Neural progenitor cell (in vitro differentiated cells): Measurements from ENCODE around the gene PLTP. TPM values are rescaled to one million over a fixed set of nuclear protein-coding genes. Genes with fewer than 3 reads are reported as not detected.

Source experiments
- DNase-seq: peaks from one replicate; pipeline ENCODE4 v3.0.0-alpha.2; 2016; ENCODE audit warnings: low spot score
- H2AFZ ChIP-seq: fragments of 200-600 bp; sonication (generic); replicated peaks from 2 replicates; pipeline ENCODE4 v1.6.1; 2016; ENCODE audit warnings: antibody characterized with exemption
- H3F3A ChIP-seq: fragments of 200-600 bp; sonication (generic); 2 replicates; pipeline ENCODE4 v1.6.1; 2016; ENCODE audit warnings: antibody characterized with exemption, low read depth
- H3K27ac ChIP-seq: fragments of 200-600 bp; sonication (generic); 2 replicates; pipeline ENCODE4 v1.5.1; 2016; ENCODE audit warnings: mild to moderate bottlenecking
- H3K27me3 ChIP-seq: fragments of 200-600 bp; sonication (generic); 2 replicates; pipeline ENCODE4 v1.6.1; 2016; ENCODE audit warnings: mild to moderate bottlenecking, moderate library complexity
- H3K36me3 ChIP-seq: fragments of 200-600 bp; sonication (generic); 2 replicates; pipeline ENCODE4 v1.5.1; 2016
- H3K4me1 ChIP-seq: fragments of 200-600 bp; sonication (generic); 2 replicates; pipeline ENCODE4 v1.6.1; 2016; ENCODE audit warnings: mixed run types
- H3K4me2 ChIP-seq: fragments of 200-600 bp; sonication (generic); 2 replicates; pipeline ENCODE4 v1.6.1; 2016
- H3K4me3 ChIP-seq: fragments of 200-600 bp; sonication (generic); 2 replicates; pipeline ENCODE4 v1.5.1; 2016
- H3K79me2 ChIP-seq: fragments of 200-600 bp; sonication (generic); 2 replicates; pipeline ENCODE4 v1.6.1; 2016; ENCODE audit warnings: low read depth
- H3K9ac ChIP-seq: fragments of 200-600 bp; sonication (generic); 2 replicates; pipeline ENCODE4 v1.6.1; 2016
- H3K9me3 ChIP-seq: fragments of 200-600 bp; sonication (generic); 2 replicates; pipeline ENCODE4 v1.5.1; 2016; ENCODE audit warnings: low read depth
- H4K20me1 ChIP-seq: fragments of 200-600 bp; sonication (generic); 2 replicates; pipeline ENCODE4 v1.6.1; 2016; ENCODE audit warnings: low read depth
- H3K27ac Mint-ChIP-seq: 3 replicates; pipeline ENCODE4 v1.8.0; 2021; ENCODE audit warnings: mixed read lengths
- H3K27me3 Mint-ChIP-seq: 2 replicates; pipeline ENCODE4 v1.8.0; 2022; ENCODE audit warnings: low read depth, mild to moderate bottlenecking, inconsistent platforms, moderate library complexity, mixed read lengths; ENCODE audit not compliant: insufficient read depth
- H3K36me3 Mint-ChIP-seq: 3 replicates; pipeline ENCODE4 v1.8.0; 2021; ENCODE audit warnings: mixed read lengths
- H3K4me1 Mint-ChIP-seq: 3 replicates; pipeline ENCODE4 v1.8.0; 2021; ENCODE audit warnings: mixed read lengths
- H3K4me3 Mint-ChIP-seq: 3 replicates; pipeline ENCODE4 v1.8.0; 2021; ENCODE audit warnings: mild to moderate bottlenecking, moderate library complexity, mixed read lengths
- H3K9me3 Mint-ChIP-seq: 3 replicates; pipeline ENCODE4 v1.8.0; 2020; ENCODE audit warnings: mixed read lengths
- EZH2 ChIP-seq: fragments of 200-600 bp; sonication (generic); IDR thresholded peaks from 2 replicates; pipeline ENCODE4 v1.6.1; 2017; ENCODE audit warnings: antibody characterized with exemption, mild to moderate bottlenecking, moderate library complexity
- EZH2phosphoT487 ChIP-seq: fragments of 200-600 bp; sonication (generic); IDR thresholded peaks from 2 replicates; pipeline ENCODE4 v1.6.1; 2017; ENCODE audit warnings: antibody characterized with exemption
- total RNA-seq: library from RNA; depleted of rRNA; stranded (reverse); fragments of >200 nt; gene quantifications from 2 replicates; pipeline ENCODE4 v1.2.3, GENCODE V29; 2015; ENCODE audit warnings: low replicate concordance
- TF ChIP-seq, protein P1 (sequence below): fragments of 200-600 bp; sonication (generic); IDR thresholded peaks from 2 replicates; pipeline ENCODE4 v1.5.1; 2017; ENCODE audit warnings: antibody characterized with exemption, mild to moderate bottlenecking

PLTP gene
- total RNA-seq, 1 donor from 2014 or later, result 22.3 TPM

DNA sequence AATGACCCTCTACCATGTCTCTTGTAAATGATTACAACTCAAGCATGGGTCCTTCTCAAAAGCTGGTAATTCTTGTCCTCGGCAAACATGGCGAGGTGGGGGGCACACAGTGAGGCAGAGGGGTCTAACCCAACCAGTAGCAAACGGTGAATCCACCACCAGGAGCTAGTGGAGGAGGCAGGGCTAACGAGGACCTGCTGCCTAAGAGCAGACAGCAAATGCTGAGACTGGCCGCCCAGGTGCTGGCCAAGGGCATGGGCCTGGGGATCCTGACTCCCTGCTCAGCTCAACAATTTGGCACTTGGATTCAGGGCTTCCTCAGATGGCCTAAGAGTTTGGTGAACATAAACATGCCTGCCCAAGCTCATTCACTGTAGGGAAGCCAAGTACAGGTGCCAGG, 40.9 kb upstream of the PLTP start:
- TF ChIP-seq, protein P1, sequence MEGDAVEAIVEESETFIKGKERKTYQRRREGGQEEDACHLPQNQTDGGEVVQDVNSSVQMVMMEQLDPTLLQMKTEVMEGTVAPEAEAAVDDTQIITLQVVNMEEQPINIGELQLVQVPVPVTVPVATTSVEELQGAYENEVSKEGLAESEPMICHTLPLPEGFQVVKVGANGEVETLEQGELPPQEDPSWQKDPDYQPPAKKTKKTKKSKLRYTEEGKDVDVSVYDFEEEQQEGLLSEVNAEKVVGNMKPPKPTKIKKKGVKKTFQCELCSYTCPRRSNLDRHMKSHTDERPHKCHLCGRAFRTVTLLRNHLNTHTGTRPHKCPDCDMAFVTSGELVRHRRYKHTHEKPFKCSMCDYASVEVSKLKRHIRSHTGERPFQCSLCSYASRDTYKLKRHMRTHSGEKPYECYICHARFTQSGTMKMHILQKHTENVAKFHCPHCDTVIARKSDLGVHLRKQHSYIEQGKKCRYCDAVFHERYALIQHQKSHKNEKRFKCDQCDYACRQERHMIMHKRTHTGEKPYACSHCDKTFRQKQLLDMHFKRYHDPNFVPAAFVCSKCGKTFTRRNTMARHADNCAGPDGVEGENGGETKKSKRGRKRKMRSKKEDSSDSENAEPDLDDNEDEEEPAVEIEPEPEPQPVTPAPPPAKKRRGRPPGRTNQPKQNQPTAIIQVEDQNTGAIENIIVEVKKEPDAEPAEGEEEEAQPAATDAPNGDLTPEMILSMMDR, result no peak
- no peak for TF ChIP-seq EZH2

DNA sequence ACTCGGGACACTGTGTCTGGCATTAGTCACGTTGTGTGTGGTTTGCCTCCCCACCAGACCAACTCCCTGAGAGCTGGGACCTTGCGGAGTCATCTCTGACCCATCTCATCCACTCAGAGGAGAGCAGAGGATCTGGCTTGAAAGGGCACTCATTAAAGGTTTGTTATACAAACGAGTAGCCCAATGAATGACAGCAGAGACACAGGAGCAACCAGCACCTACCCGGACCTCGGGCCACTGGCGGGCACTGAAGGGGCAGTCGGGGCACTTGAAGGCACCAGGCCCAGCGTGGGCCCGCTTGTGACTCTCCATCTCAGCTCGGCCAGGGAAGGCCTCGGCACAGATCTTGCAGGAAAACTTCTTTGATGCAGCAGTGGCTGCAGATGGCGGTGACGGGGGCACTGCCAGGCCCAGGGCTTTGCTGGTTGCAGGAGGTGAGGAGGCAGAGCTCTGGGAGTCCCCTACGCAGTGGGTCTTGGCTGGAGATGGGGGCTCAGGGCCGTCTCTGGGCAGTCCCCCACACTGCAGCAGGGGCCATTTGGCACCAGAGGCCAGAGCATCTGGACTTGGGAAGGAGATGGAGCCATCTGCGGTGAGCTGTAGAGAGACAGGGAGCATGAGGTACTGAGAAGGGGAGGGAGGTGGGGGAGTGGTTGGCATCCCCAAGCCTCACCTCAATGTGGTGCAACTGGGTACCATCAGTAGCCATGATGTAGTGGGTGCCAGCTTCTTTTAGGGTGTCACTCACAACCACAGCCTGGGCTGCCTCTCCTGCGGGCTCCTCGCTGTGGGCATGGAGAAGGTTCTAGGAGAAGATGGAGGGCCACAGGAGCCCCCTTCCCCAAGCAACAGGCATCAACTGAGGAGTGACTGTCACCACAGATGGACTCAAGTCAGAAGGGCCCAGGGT, 40.2 kb upstream of the PLTP start:
- no peaks in the 10 kb centered on the region for H3K4me1 ChIP-seq
- H3K79me2 ChIP-seq, result no peaks in the 10 kb centered on the region
- no peak overlapping the region for H2AFZ ChIP-seq
- H4K20me1 ChIP-seq, result no peaks in the 10 kb centered on the region
- Mint-ChIP-seq H3K4me3 (no peak overlapping the region), H3K27me3 (peaks cover 9% of the 10 kb centered on the region), H3K9me3 (no peaks in the 10 kb centered on the region), H3K36me3 (peaks cover 8% of the 10 kb centered on the region), H3K27ac (no peak overlapping the region), H3K4me1 (no peaks in the 10 kb centered on the region)
- no peaks in the 10 kb centered on the region for H3K36me3 ChIP-seq
- no peak for DNase-seq
- H3K9ac ChIP-seq, result no peak overlapping the region
- TF ChIP-seq EZH2 (no peak), EZH2phosphoT487 (no peak)
- TF ChIP-seq, protein P1, result no peak
- H3F3A ChIP-seq, result no peaks in the 10 kb centered on the region
- no peak overlapping the region for H3K4me2 ChIP-seq
- no peaks in the 10 kb centered on the region for H3K9me3 ChIP-seq
- H3K27me3 ChIP-seq, result no peaks in the 10 kb centered on the region
- no peak overlapping the region for H3K27ac ChIP-seq
- no peak overlapping the region for H3K4me3 ChIP-seq

More for the DNA sequence above, 40.9 kb upstream of the PLTP start:
- Histone ChIP-seq H3K9me3 (no peaks in the 10 kb centered on the region), H3K27ac (no peak overlapping the region), H3K36me3 (no peaks in the 10 kb centered on the region), H3K9ac (no peak overlapping the region), H3K4me2 (no peak overlapping the region), H3K79me2 (no peaks in the 10 kb centered on the region), H3K4me1 (no peaks in the 10 kb centered on the region), H3K4me3 (no peak overlapping the region), H3K27me3 (no peaks in the 10 kb centered on the region), H2AFZ (no peak overlapping the region), H3F3A (no peaks in the 10 kb centered on the region), H4K20me1 (no peaks in the 10 kb centered on the region)
- Mint-ChIP-seq H3K4me3 (no peak overlapping the region), H3K27ac (no peak overlapping the region), H3K27me3 (peaks cover 9% of the 10 kb centered on the region), H3K9me3 (no peaks in the 10 kb centered on the region), H3K4me1 (no peaks in the 10 kb centered on the region), H3K36me3 (peaks cover 8% of the 10 kb centered on the region)
- DNase-seq, result no peak

DNA sequence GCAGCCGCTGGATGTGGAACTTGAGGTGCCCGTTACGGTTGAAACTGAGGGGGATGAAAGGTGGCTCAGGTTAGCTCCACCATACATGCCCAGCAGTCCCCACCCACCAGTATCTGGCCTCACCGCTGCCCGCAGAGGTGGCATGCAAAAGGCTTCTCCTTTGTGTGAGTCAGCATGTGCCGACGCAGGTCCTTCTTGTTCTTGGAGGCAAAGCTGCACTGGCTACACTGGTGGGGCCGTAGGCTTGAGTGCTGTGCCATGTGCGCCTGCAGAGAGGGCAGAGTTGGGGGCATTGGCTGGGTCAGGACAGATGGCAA, 38.3 kb upstream of the PLTP start:
- peaks cover 10% of the 10 kb centered on the region for H3K36me3 Mint-ChIP-seq
- Histone ChIP-seq H2AFZ (no peak overlapping the region), H3K4me3 (no peak overlapping the region), H3K79me2 (no peaks in the 10 kb centered on the region), H3K27me3 (no peaks in the 10 kb centered on the region), H3K27ac (no peak overlapping the region), H3K4me2 (no peak overlapping the region), H3F3A (no peaks in the 10 kb centered on the region), H3K36me3 (no peaks in the 10 kb centered on the region), H4K20me1 (no peaks in the 10 kb centered on the region), H3K4me1 (no peaks in the 10 kb centered on the region), H3K9ac (no peak overlapping the region), H3K9me3 (no peaks in the 10 kb centered on the region)
- H3K4me1 Mint-ChIP-seq, result no peaks in the 10 kb centered on the region
- H3K27me3 Mint-ChIP-seq, result peaks cover 9% of the 10 kb centered on the region
- no peak overlapping the region for H3K27ac Mint-ChIP-seq
- no peak overlapping the region for H3K4me3 Mint-ChIP-seq
- H3K9me3 Mint-ChIP-seq, result no peaks in the 10 kb centered on the region
- DNase-seq, result no peak
- TF ChIP-seq EZH2, result no peak
- TF ChIP-seq, protein P1, result no peak
- no peak for TF ChIP-seq EZH2phosphoT487
